H1 (cell line): Measurements from ENCODE around the gene MORC1. TPM values are rescaled to one million over a fixed set of nuclear protein-coding genes. Genes with fewer than 3 reads are reported as not detected.
A peak's percentile ranks its signal among the peaks of the same experiment; 100 is the strongest.

Experiments used
- CTCF ChIA-PET: fragments of 300-600 bp; sonication (Branson Sonifier 250); formaldehyde crosslinking; loops from one replicate; lab custom pipeline; 2021; ENCODE audit not compliant: partially characterized antibody; lab: Charles Lee
- POLR2A ChIA-PET: fragments of 300-600 bp; sonication (Branson Sonifier 250); formaldehyde crosslinking; loops from one replicate; lab custom pipeline; 2021; ENCODE audit warnings: inconsistent platforms; ENCODE audit not compliant: partially characterized antibody; lab: Charles Lee
- DNase-seq, 2 experiments: peaks; one replicate each; pipeline versions ENCODE4 v3.0.0 to v3.0.0-alpha.2; 2010 to 2022; ENCODE audit warnings: low spot score in 2 of 2, low read depth in 1 of 2, mixed read lengths in 1 of 2
- FAIRE-seq: peaks from 2 replicates; lab custom pipeline; 2011; peaks lifted over from hg19 to GRCh38; lab: Jason Lieb, UNC
- H2AFZ ChIP-seq: 2 replicates; pipeline ENCODE4 v1.8.1; 2012; ENCODE audit warnings: low read length, inconsistent platforms
- H2AK5ac ChIP-seq: 2 replicates; pipeline ENCODE4 v1.6.1; 2013; ENCODE audit warnings: low read depth, low read length
- H2BK120ac ChIP-seq: replicated peaks from 2 replicates; pipeline ENCODE3; 2013; ENCODE audit warnings: low read depth, low read length, inconsistent platforms
- H2BK12ac ChIP-seq: 2 replicates; pipeline ENCODE4 v1.6.1; 2013; ENCODE audit warnings: low read depth, low read length
- H2BK15ac ChIP-seq: 2 replicates; pipeline ENCODE4 v1.6.1; 2013; ENCODE audit warnings: low read length
- H2BK20ac ChIP-seq: 2 replicates; pipeline ENCODE4 v1.6.1; 2013; ENCODE audit warnings: low read length
- H2BK5ac ChIP-seq: 2 replicates; pipeline ENCODE4 v1.6.1; 2013; ENCODE audit warnings: low read depth, low read length
- H3K14ac ChIP-seq: 2 replicates; pipeline ENCODE4 v1.6.1; 2013; ENCODE audit warnings: inconsistent platforms; ENCODE audit not compliant: insufficient read length
- H3K18ac ChIP-seq: 2 replicates; pipeline ENCODE4 v1.6.1; 2013; ENCODE audit warnings: low read length; ENCODE audit errors: extremely low read depth
- H3K23ac ChIP-seq: 2 replicates; pipeline ENCODE4 v1.6.1; 2013; ENCODE audit warnings: inconsistent platforms; ENCODE audit not compliant: insufficient read length
- H3K23me2 ChIP-seq: 2 replicates; pipeline ENCODE4 v1.6.1; 2013; ENCODE audit warnings: low read depth, low read length
- H3K27ac ChIP-seq: 2 replicates; pipeline ENCODE4 v1.6.1; 2011; ENCODE audit warnings: low read depth, low read length, inconsistent platforms
- H3K27me3 ChIP-seq, 4 experiments: replicated peaks in 1 of 4; 1 replicate in 1 of 4; 2 replicates in 3 of 4; pipeline versions ENCODE4 v1.6.1 to v1.8.1; 2011 to 2013; ENCODE audit warnings: low read length in 3 of 4, mild to moderate bottlenecking in 3 of 4, inconsistent platforms in 2 of 4, mixed read lengths in 2 of 4, moderate library complexity in 1 of 4; ENCODE audit not compliant: control insufficient read depth in 3 of 4, insufficient read depth in 3 of 4; ENCODE audit errors: extremely low read depth in 1 of 4
- H3K36me3 ChIP-seq, 4 experiments: 2 replicates each; pipeline versions ENCODE4 v1.6.1 to v1.8.1; 2011 to 2013; ENCODE audit warnings: mild to moderate bottlenecking in 4 of 4, low read length in 3 of 4, moderate library complexity in 2 of 4, control low read depth in 1 of 4, inconsistent platforms in 1 of 4; ENCODE audit not compliant: insufficient read depth in 4 of 4, control insufficient read depth in 2 of 4
- H3K4ac ChIP-seq: replicated peaks from 2 replicates; pipeline ENCODE3; 2013; ENCODE audit warnings: low read length, low read depth, mixed read lengths, inconsistent platforms; ENCODE audit not compliant: insufficient read length
- H3K4me1 ChIP-seq, 4 experiments: replicated peaks in 1 of 4; 1 replicate in 1 of 4; 2 replicates in 3 of 4; pipeline versions ENCODE4 v1.6.1 to v1.8.1; 2011 to 2013; ENCODE audit warnings: low read length in 3 of 4, inconsistent platforms in 2 of 4, mixed read lengths in 1 of 4; ENCODE audit not compliant: insufficient read depth in 4 of 4, control insufficient read depth in 3 of 4
- H3K4me2 ChIP-seq, 2 experiments: 2 replicates each; pipeline versions ENCODE4 v1.6.1 to v1.8.1; 2011 to 2013; ENCODE audit warnings: low read depth in 2 of 2, low read length in 2 of 2, control low read depth in 1 of 2, inconsistent platforms in 1 of 2, mild to moderate bottlenecking in 1 of 2; ENCODE audit not compliant: insufficient read depth in 1 of 2
- H3K4me3 ChIP-seq, 4 experiments: fragments of 200-600, 300-600 bp in 1 of 4; sonication (generic), shearing (Covaris generic), sonication (Bioruptor Twin) in 1 of 4; 2 replicates each; pipeline versions ENCODE4 v1.5.1 to v1.8.1; 2011 to 2016; ENCODE audit warnings: low read length in 4 of 4, low read depth in 3 of 4, control low read depth in 2 of 4, inconsistent platforms in 2 of 4, mild to moderate bottlenecking in 2 of 4, mixed read lengths in 1 of 4, moderate library complexity in 1 of 4; ENCODE audit not compliant: insufficient read depth in 2 of 4; ENCODE audit errors: extremely low read depth in 1 of 4
- H3K56ac ChIP-seq: replicated peaks from 2 replicates; pipeline ENCODE3; 2013; ENCODE audit warnings: low read depth, mild to moderate bottlenecking, mixed read lengths, low read length, inconsistent platforms; ENCODE audit not compliant: insufficient read length
- H3K79me1 ChIP-seq: 2 replicates; pipeline ENCODE4 v1.6.1; 2013; ENCODE audit warnings: low read depth, low read length, control low read depth
- H3K79me2 ChIP-seq, 2 experiments: 2 replicates each; pipeline versions ENCODE4 v1.6.1 to v1.8.1; 2012 to 2013; ENCODE audit warnings: low read length in 2 of 2, mild to moderate bottlenecking in 2 of 2, inconsistent platforms in 1 of 2; ENCODE audit not compliant: insufficient read depth in 2 of 2, control insufficient read depth in 1 of 2
- H3K9ac ChIP-seq, 4 experiments: replicated peaks in 1 of 4; 1 replicate in 1 of 4; 2 replicates in 3 of 4; pipeline versions ENCODE4 v1.6.1 to v1.8.1; 2011 to 2013; ENCODE audit warnings: low read depth in 3 of 4, low read length in 3 of 4, control low read depth in 2 of 4, mild to moderate bottlenecking in 2 of 4, moderate library complexity in 2 of 4, inconsistent platforms in 1 of 4; ENCODE audit errors: extremely low read depth in 1 of 4
- H3K9me3 ChIP-seq, 2 experiments: 2 replicates each; pipeline versions ENCODE4 v1.6.1 to v1.8.1; 2012 to 2013; ENCODE audit warnings: mild to moderate bottlenecking in 2 of 2, moderate library complexity in 2 of 2, control low read depth in 1 of 2, inconsistent platforms in 1 of 2, low read depth in 1 of 2, low read length in 1 of 2, mixed read lengths in 1 of 2; ENCODE audit not compliant: insufficient read depth in 2 of 2
- H4K20me1 ChIP-seq, 2 experiments: replicated peaks in 1 of 2; 2 replicates each; pipeline versions ENCODE3 to v1.8.1; 2011 to 2013; ENCODE audit warnings: inconsistent platforms in 2 of 2, low read length in 2 of 2, mild to moderate bottlenecking in 1 of 2; ENCODE audit not compliant: insufficient read depth in 2 of 2, control insufficient read depth in 1 of 2
- H4K5ac ChIP-seq: 2 replicates; pipeline ENCODE4 v1.6.1; 2013; ENCODE audit warnings: low read length, low read depth, mixed read lengths, inconsistent platforms; ENCODE audit not compliant: insufficient read length
- H4K8ac ChIP-seq: 2 replicates; pipeline ENCODE4 v1.8.0; 2013; ENCODE audit warnings: mild to moderate bottlenecking, moderate library complexity, low read length, inconsistent platforms; ENCODE audit not compliant: insufficient read depth; ENCODE audit errors: extremely low read depth
- H4K91ac ChIP-seq: replicated peaks from 2 replicates; pipeline ENCODE3; 2013; ENCODE audit warnings: low read length, mixed read lengths, inconsistent platforms; ENCODE audit not compliant: insufficient read length
- CEBPB ChIP-seq: IDR thresholded peaks from 2 replicates; pipeline ENCODE4 v1.6.1; 2012; ENCODE audit warnings: low read depth, low read length
- CTCF ChIP-seq, 3 experiments: IDR thresholded peaks; 1 replicate in 2 of 3; 2 replicates in 1 of 3; pipeline versions ENCODE4 v1.5.1 to v1.6.1; 2011; ENCODE audit warnings: low read length in 3 of 3, mild to moderate bottlenecking in 3 of 3, inconsistent platforms in 2 of 3, low read depth in 1 of 3, moderate library complexity in 1 of 3; ENCODE audit not compliant: insufficient read depth in 1 of 3; ENCODE audit errors: control extremely low read depth in 1 of 3
- JUND ChIP-seq: IDR thresholded peaks from 2 replicates; pipeline ENCODE4 v1.6.1; 2011; ENCODE audit warnings: mild to moderate bottlenecking, improper control_type of control experiment, low read length
- RAD21 ChIP-seq, 2 experiments: IDR thresholded peaks in 1 of 2; conservative IDR thresholded peaks in 1 of 2; 2 replicates each; pipeline ENCODE4 v1.6.1; 2011; ENCODE audit warnings: low read depth in 2 of 2, low read length in 2 of 2, improper control_type of control experiment in 1 of 2, inconsistent platforms in 1 of 2, mild to moderate bottlenecking in 1 of 2, moderate library complexity in 1 of 2
- WGBS, 2 experiments: shearing (Covaris generic) in 1 of 2; methylation state at CpG; one replicate each; pipeline versions ENCODE4 v1.1.6 to v1.1.7; 2013 to 2015; ENCODE audit warnings: low lambda C conversion rate in 2 of 2, mixed read lengths in 2 of 2, inconsistent platforms in 1 of 2, low coverage in 1 of 2, missing lambda C conversion rate in 1 of 2; ENCODE audit not compliant: insufficient replicate concordance in 2 of 2, insufficient coverage in 1 of 2, insufficient read length in 1 of 2; ENCODE audit errors: extremely low coverage in 1 of 2, missing lambda C conversion rate in 1 of 2; 5-methylcytosine and 5-hydroxymethylcytosine counted together
- polyA plus RNA-seq, 7 experiments: library from polyadenylated mRNA; depleted of rRNA in 3 of 7; stranded (reverse) in 5 of 7; unstranded in 2 of 7; fragments of >200 nt in 5 of 7; fragments of 200-250 nt in 2 of 7; gene quantifications; 1 replicate in 5 of 7; 2 replicates in 1 of 7; 4 replicates in 1 of 7; pipeline versions ENCODE4 v1.2.1 to v1.2.3, GENCODE V29; 2011 to 2013; ENCODE audit warnings: missing spikeins in 2 of 7, mixed read lengths in 2 of 7
- total RNA-seq: library from RNA; stranded (reverse); fragmentation: NEBNext Ultra II Directional; extraction: Animal tissue kit (Norgen Biotek cat#: 25700); gene quantifications from 2 replicates; pipeline ENCODE4 v1.2.1, GENCODE V29; 2021

Gene MORC1
- total and polyA plus RNA-seq, 2 of the 8 experiments (the other 6 are each of a cell fraction or from before 2014, with no cell fraction given) = not detected

- no peak overlapping the region for H2BK12ac ChIP-seq
- H3K23ac ChIP-seq = no peak overlapping the region
- no peaks in the 10 kb centered on the region; the same call in 1 of the 2 replicates for H3K23me2 ChIP-seq
- no peak overlapping the region for H4K91ac ChIP-seq
- no peak overlapping the region for H3K18ac ChIP-seq
- H2AK5ac ChIP-seq = no peak overlapping the region
- TF ChIP-seq RAD21 (IDR thresholded peaks at IDR 0.05 in 1 of 2, conservative IDR thresholded peaks at IDR 0.05 in 1 of 2; ENCODE audit: low read depth in 2 of 2, low read length in 2 of 2) = peak; percentile 30 to 38
- TF ChIP-seq CEBPB = peak; percentile 50; the same call in 1 of the 2 replicates
- no peak for TF ChIP-seq JUND
- TF ChIP-seq CTCF (IDR thresholded peaks at IDR 0.05; ENCODE audit: control extremely low read depth in 1 of 3, insufficient read depth in 1 of 3, low read depth in 1 of 3, low read length in 3 of 3) = peak in 2 of 3 experiments; percentile 4 to 12; a peak in 2 of 4 replicates
- no peaks in the 10 kb centered on the region for H4K20me1 ChIP-seq
- H3K79me1 ChIP-seq = no peaks in the 10 kb centered on the region
- H3K27ac ChIP-seq = no peak overlapping the region
- 81% methylated on average over 4 of the region's 6 CpGs; no CpG with 5 or more reads in 1 of the 2 experiments for WGBS, 2 experiments
- H2BK15ac ChIP-seq = no peak overlapping the region
- no peak overlapping the region for H4K5ac ChIP-seq
- H3K4me2 ChIP-seq = no peak overlapping the region
- H3K36me3 ChIP-seq = no peaks in the 10 kb centered on the region
- CTCF ChIA-PET = interaction anchor here (0.6 to 2.5 kb wide), 13 partner anchors 8 to 199 kb away, joined by 3 to 11 read pairs (median 3); no protein-coding TSS in a partner anchor
- no peaks in the 10 kb centered on the region for H3K27me3 ChIP-seq
- no peak overlapping the region; the same call in 1 of the 2 replicates for H4K8ac ChIP-seq
- no peak for FAIRE-seq
- no peak overlapping the region for H3K4me3 ChIP-seq
- POLR2A ChIA-PET = no interaction called here
- no peaks in the 10 kb centered on the region for H3K9me3 ChIP-seq
- no peak overlapping the region for H2BK120ac ChIP-seq
- no peak overlapping the region for H3K4ac ChIP-seq
- no peak overlapping the region for H3K9ac ChIP-seq
- peak overlapping the region; percentile 50; the same call in 1 of the 2 replicates for H2AFZ ChIP-seq
- H3K56ac ChIP-seq = no peak overlapping the region
- no peaks in the 10 kb centered on the region for H3K4me1 ChIP-seq
- no peaks in the 10 kb centered on the region for H3K79me2 ChIP-seq
- DNase-seq = no peak
- H2BK20ac ChIP-seq = no peak overlapping the region
- H2BK5ac ChIP-seq = no peak overlapping the region
- H3K14ac ChIP-seq = no peak overlapping the region
Measured at GRCh38 chr3:109018828-109019227, 99.1 kb downstream of the MORC1 start.
